Neural crest cell (in vitro differentiated cells): ENCODE data around the gene SEC22C. TPM values are rescaled to one million over a fixed set of nuclear protein-coding genes. Genes with fewer than 3 reads are reported as not detected.
"Not testable (repeated sequence)": the region's sequence is repeated elsewhere in the genome, so short reads cannot be mapped to it uniquely, and the experiment has no call there.

ENCODE experiments used
- DNase-seq: peaks from one replicate; pipeline ENCODE4 v3.0.0; 2021; ENCODE audit warnings: low read depth, mixed read lengths, low spot score
- H3K27ac Mint-ChIP-seq: one replicate; pipeline ENCODE4 v1.8.0; 2021; ENCODE audit warnings: mild to moderate bottlenecking, mixed read lengths; ENCODE audit not compliant: unreplicated experiment
- H3K27me3 Mint-ChIP-seq: 2 replicates; pipeline ENCODE4 v1.8.0; 2021; ENCODE audit warnings: low read depth, mild to moderate bottlenecking, mixed read lengths
- H3K36me3 Mint-ChIP-seq: 2 replicates; pipeline ENCODE4 v1.8.0; 2021; ENCODE audit warnings: low read depth, mild to moderate bottlenecking, mixed read lengths
- H3K4me1 Mint-ChIP-seq: 2 replicates; pipeline ENCODE4 v1.8.0; 2021; ENCODE audit warnings: mixed read lengths
- H3K4me3 Mint-ChIP-seq: one replicate; pipeline ENCODE4 v1.8.0; 2021; ENCODE audit warnings: mild to moderate bottlenecking, mixed read lengths
- H3K9me3 Mint-ChIP-seq: 2 replicates; pipeline ENCODE4 v1.8.0; 2021; ENCODE audit warnings: mixed read lengths
- CTCF ChIP-seq: fragments of 200-600 bp; sonication (generic); conservative IDR thresholded peaks from 2 replicates; pipeline ENCODE4 v1.5.0; 2021; ENCODE audit warnings: antibody characterized with exemption, mild to moderate bottlenecking
- total RNA-seq: library from RNA; stranded (reverse); gene quantifications from 2 replicates; pipeline ENCODE4 v1.2.1, GENCODE V29; 2021

The SEC22C gene
- total RNA-seq, 1 donor from 2014 or later = 47.8 TPM

GRCh38 chr3:42600111-42600957 is 18.6 kb upstream of the SEC22C start, which contains the start of gene NKTR:
Gene NKTR (plus strand): TSS chr3:42600686. CDS start chr3:42601007, 321 bp downstream.
- Mint-ChIP-seq H3K27ac (peak within 1 kb of the TSS; percentile 99), H3K36me3 (peaks cover 23% of the 10 kb centered on the region), H3K4me3 (peak within 1 kb of the TSS; percentile 94), H3K4me1 (peaks cover 36% of the 10 kb centered on the region), H3K9me3 (peaks cover 6% of the 10 kb centered on the region), H3K27me3 (no peaks in the 10 kb centered on the region)
- DNase-seq = peak; percentile 100
- peak; percentile 15 for TF ChIP-seq CTCF

GRCh38 chr3:42597098-42597497 is 15.3 kb upstream of the SEC22C start:
- not testable (repeated sequence) for H3K9me3 Mint-ChIP-seq, DNase-seq, H3K36me3 Mint-ChIP-seq, H3K27me3 Mint-ChIP-seq, H3K27ac Mint-ChIP-seq
- Mint-ChIP-seq H3K4me3 (peak overlapping the region; percentile 75), H3K4me1 (peaks cover 29% of the 10 kb centered on the region)

GRCh38 chr3:42595682-42596081 is 13.9 kb upstream of the SEC22C start:
- DNase-seq = no peak
- Mint-ChIP-seq H3K36me3 (peaks cover 6% of the 10 kb centered on the region), H3K4me1 (peaks cover 32% of the 10 kb centered on the region), H3K9me3 (no peaks in the 10 kb centered on the region), H3K4me3 (no peak overlapping the region), H3K27ac (no peak overlapping the region), H3K27me3 (no peaks in the 10 kb centered on the region)
- no peak for TF ChIP-seq CTCF

- H3K36me3 Mint-ChIP-seq = peaks cover 2% of the 10 kb centered on the region
- no peak for TF ChIP-seq CTCF
- peak overlapping the region; percentile 36 for H3K4me3 Mint-ChIP-seq
- H3K27ac Mint-ChIP-seq = no peak overlapping the region
- H3K4me1 Mint-ChIP-seq = peaks cover 29% of the 10 kb centered on the region
- no peaks in the 10 kb centered on the region for H3K9me3 Mint-ChIP-seq
- H3K27me3 Mint-ChIP-seq = no peaks in the 10 kb centered on the region
- no peak for DNase-seq
Measured at GRCh38 chr3:42593635-42594034, 11.9 kb upstream of the SEC22C start.

GRCh38 chr3:42591811-42592210 is 10.0 kb upstream of the SEC22C start:
- no peak overlapping the region for H3K27ac Mint-ChIP-seq
- no peaks in the 10 kb centered on the region for H3K36me3 Mint-ChIP-seq
- no peak for DNase-seq
- no peaks in the 10 kb centered on the region for H3K9me3 Mint-ChIP-seq
- peaks cover 25% of the 10 kb centered on the region for H3K4me1 Mint-ChIP-seq
- no peak for TF ChIP-seq CTCF
- H3K4me3 Mint-ChIP-seq = peak overlapping the region; percentile 95
- H3K27me3 Mint-ChIP-seq = no peaks in the 10 kb centered on the region
